H1 (cell line): Measurements from ENCODE around the gene KCNH5.

ENCODE experiments used
- CHD2 ChIP-seq: IDR thresholded peaks from 2 replicates; pipeline ENCODE4 v1.6.1; 2012; ENCODE audit warnings: low read length, improper control_type of control experiment
- EGR1 ChIP-seq: IDR thresholded peaks from 2 replicates; pipeline ENCODE4 v1.6.1; 2011; ENCODE audit warnings: low read depth, low read length, borderline replicate concordance
- FOSL1 ChIP-seq: IDR thresholded peaks from 2 replicates; pipeline ENCODE4 v1.6.1; 2011; ENCODE audit warnings: mild to moderate bottlenecking, low read depth, low read length, moderate library complexity; ENCODE audit not compliant: insufficient read depth
- POLR2A ChIP-seq, 2 experiments: IDR thresholded peaks; 1 replicate in 1 of 2; 2 replicates in 1 of 2; pipeline ENCODE4 v1.6.1; 2011; ENCODE audit warnings: low read depth in 2 of 2, low read length in 2 of 2, mild to moderate bottlenecking in 2 of 2; ENCODE audit errors: control extremely low read depth in 1 of 2
- POU5F1 ChIP-seq: IDR thresholded peaks from 2 replicates; pipeline ENCODE4 v1.6.1; 2011; ENCODE audit warnings: low read depth, mild to moderate bottlenecking, low read length, moderate library complexity
- RAD21 ChIP-seq, 2 experiments: IDR thresholded peaks in 1 of 2; conservative IDR thresholded peaks in 1 of 2; 2 replicates each; pipeline ENCODE4 v1.6.1; 2011; ENCODE audit warnings: low read depth in 2 of 2, low read length in 2 of 2, improper control_type of control experiment in 1 of 2, inconsistent platforms in 1 of 2, mild to moderate bottlenecking in 1 of 2, moderate library complexity in 1 of 2
- TF ChIP-seq, protein P1 (sequence below): IDR thresholded peaks from 2 replicates; pipeline ENCODE4 v1.6.1; 2012; ENCODE audit warnings: low read length, inconsistent platforms
- TF ChIP-seq, protein P2 (sequence below), 3 experiments: IDR thresholded peaks; 1 replicate in 2 of 3; 2 replicates in 1 of 3; pipeline versions ENCODE4 v1.5.1 to v1.6.1; 2011; ENCODE audit warnings: low read length in 3 of 3, mild to moderate bottlenecking in 3 of 3, inconsistent platforms in 2 of 3, low read depth in 1 of 3, moderate library complexity in 1 of 3; ENCODE audit not compliant: insufficient read depth in 1 of 3; ENCODE audit errors: control extremely low read depth in 1 of 3

DNA sequence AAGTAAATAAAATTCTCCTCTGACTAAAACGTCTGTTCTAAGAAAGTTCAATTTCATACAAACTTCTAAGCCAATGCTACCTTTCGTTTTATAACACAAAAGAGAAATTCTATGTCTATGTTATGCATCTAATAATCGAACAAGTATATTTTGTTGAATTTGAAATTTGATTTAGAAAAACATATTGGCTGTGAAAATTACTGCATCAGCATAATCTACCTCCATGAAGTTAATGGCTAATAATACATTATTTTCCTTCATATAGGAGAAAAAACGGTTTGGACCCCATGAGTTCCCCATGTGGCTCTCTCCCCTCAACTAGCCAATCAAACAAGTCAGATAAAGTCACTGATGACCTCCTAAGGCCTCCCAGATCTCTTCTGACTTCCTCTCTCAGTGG lies 106.5 kb downstream of the KCNH5 start:
- TF ChIP-seq RAD21 (IDR thresholded peaks at IDR 0.05 in 1 of 2, conservative IDR thresholded peaks at IDR 0.05 in 1 of 2; ENCODE audit: low read depth in 2 of 2, low read length in 2 of 2) (no peak), CHD2 (no peak), EGR1 (no peak), POU5F1 (no peak), POLR2A (IDR thresholded peaks at IDR 0.05; ENCODE audit: control extremely low read depth in 1 of 2, low read depth in 2 of 2, low read length in 2 of 2) (no peak), FOSL1 (no peak)
- TF ChIP-seq, protein P1, sequence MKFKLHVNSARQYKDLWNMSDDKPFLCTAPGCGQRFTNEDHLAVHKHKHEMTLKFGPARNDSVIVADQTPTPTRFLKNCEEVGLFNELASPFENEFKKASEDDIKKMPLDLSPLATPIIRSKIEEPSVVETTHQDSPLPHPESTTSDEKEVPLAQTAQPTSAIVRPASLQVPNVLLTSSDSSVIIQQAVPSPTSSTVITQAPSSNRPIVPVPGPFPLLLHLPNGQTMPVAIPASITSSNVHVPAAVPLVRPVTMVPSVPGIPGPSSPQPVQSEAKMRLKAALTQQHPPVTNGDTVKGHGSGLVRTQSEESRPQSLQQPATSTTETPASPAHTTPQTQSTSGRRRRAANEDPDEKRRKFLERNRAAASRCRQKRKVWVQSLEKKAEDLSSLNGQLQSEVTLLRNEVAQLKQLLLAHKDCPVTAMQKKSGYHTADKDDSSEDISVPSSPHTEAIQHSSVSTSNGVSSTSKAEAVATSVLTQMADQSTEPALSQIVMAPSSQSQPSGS, result no peak
- TF ChIP-seq, protein P2, sequence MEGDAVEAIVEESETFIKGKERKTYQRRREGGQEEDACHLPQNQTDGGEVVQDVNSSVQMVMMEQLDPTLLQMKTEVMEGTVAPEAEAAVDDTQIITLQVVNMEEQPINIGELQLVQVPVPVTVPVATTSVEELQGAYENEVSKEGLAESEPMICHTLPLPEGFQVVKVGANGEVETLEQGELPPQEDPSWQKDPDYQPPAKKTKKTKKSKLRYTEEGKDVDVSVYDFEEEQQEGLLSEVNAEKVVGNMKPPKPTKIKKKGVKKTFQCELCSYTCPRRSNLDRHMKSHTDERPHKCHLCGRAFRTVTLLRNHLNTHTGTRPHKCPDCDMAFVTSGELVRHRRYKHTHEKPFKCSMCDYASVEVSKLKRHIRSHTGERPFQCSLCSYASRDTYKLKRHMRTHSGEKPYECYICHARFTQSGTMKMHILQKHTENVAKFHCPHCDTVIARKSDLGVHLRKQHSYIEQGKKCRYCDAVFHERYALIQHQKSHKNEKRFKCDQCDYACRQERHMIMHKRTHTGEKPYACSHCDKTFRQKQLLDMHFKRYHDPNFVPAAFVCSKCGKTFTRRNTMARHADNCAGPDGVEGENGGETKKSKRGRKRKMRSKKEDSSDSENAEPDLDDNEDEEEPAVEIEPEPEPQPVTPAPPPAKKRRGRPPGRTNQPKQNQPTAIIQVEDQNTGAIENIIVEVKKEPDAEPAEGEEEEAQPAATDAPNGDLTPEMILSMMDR (IDR thresholded peaks at IDR 0.05; ENCODE audit: control extremely low read depth in 1 of 3, insufficient read depth in 1 of 3, low read depth in 1 of 3, low read length in 3 of 3), result no peak
